Frontal cortex (tissue), 4 donors: ENCODE results near the gene NACC1. TPM values are rescaled to one million over a fixed set of nuclear protein-coding genes. Genes with fewer than 3 reads are reported as not detected.
A peak's percentile ranks its signal among the peaks of the same experiment; 100 is the strongest.
"Not testable (repeated sequence)": the region's sequence is repeated elsewhere in the genome, so short reads cannot be mapped to it uniquely, and the experiment has no call there.

ENCODE experiments used
- DNase-seq, 2 donors: peaks; one replicate each; pipeline ENCODE4 v3.0.0; 2012; ENCODE audit warnings: low spot score in 2 of 2
- FAIRE-seq: peaks from 2 replicates; lab custom pipeline; 2012; peaks lifted over from hg19 to GRCh38; lab: Jason Lieb, UNC
- total RNA-seq: library from RNA; depleted of rRNA; stranded (reverse); fragments of >200 nt; gene quantifications from one replicate; pipeline ENCODE4 v1.2.3, GENCODE V29; 2014
- donor health status: control.
- donor health status: control.
- donor health status: control.

Gene NACC1
- total RNA-seq, 1 donor from 2014 or later, result 16.3 TPM

- FAIRE-seq, result no peak
- no peak for DNase-seq
Observed at GRCh38 chr19:13154241-13154778, 36.2 kb downstream of the NACC1 start.

GRCh38 chr19:13154911-13155471 is 36.9 kb downstream of the NACC1 start:
- DNase-seq (no peak), FAIRE-seq (no peak)

GRCh38 chr19:13155472-13156359 is 37.7 kb downstream of the NACC1 start:
- FAIRE-seq (no peak), DNase-seq (peak; percentile 55 to 71)

GRCh38 chr19:13159713-13160112 is 41.6 kb downstream of the NACC1 start:
- FAIRE-seq, result no peak
- no peak for DNase-seq

GRCh38 chr19:13160557-13160956 is 42.5 kb downstream of the NACC1 start:
- FAIRE-seq, result no peak
- DNase-seq, result no peak

GRCh38 chr19:13162724-13163608 is 44.9 kb downstream of the NACC1 start:
- DNase-seq (peak; percentile 79 to 90), FAIRE-seq (no peak)

GRCh38 chr19:13163609-13164342 is 45.7 kb downstream of the NACC1 start:
- DNase-seq, result peak; percentile 52 to 66
- FAIRE-seq, result no peak

- DNase-seq (no peak), FAIRE-seq (no peak)
Observed at GRCh38 chr19:13164343-13165161, 46.5 kb downstream of the NACC1 start.

- FAIRE-seq, result no peak
Observed at GRCh38 chr19:13165162-13165997, 47.3 kb downstream of the NACC1 start.

GRCh38 chr19:13166151-13166550 is 48.1 kb downstream of the NACC1 start:
- not testable (repeated sequence) for FAIRE-seq, DNase-seq

More at GRCh38 chr19:13165162-13165997, 47.3 kb downstream of the NACC1 start:
- DNase-seq, result no peak

GRCh38 chr19:13169769-13170168 is 51.7 kb downstream of the NACC1 start:
- DNase-seq (no peak), FAIRE-seq (no peak)

- DNase-seq, result no peak
- FAIRE-seq, result no peak
Observed at GRCh38 chr19:13171146-13171545, 53.1 kb downstream of the NACC1 start.

GRCh38 chr19:13172346-13173138 is 54.5 kb downstream of the NACC1 start:
- DNase-seq (no peak), FAIRE-seq (no peak)

GRCh38 chr19:13173139-13173737 is 55.2 kb downstream of the NACC1 start:
- no peak for FAIRE-seq

GRCh38 chr19:13176345-13176744 is 58.3 kb downstream of the NACC1 start:
- DNase-seq (no peak), FAIRE-seq (no peak)

More at GRCh38 chr19:13173139-13173737, 55.2 kb downstream of the NACC1 start:
- no peak for DNase-seq

GRCh38 chr19:13177584-13177983 is 59.5 kb downstream of the NACC1 start:
- not testable (repeated sequence) for FAIRE-seq, DNase-seq
